GM23248 (cell line): Measurements from ENCODE around the gene SDK2.

ENCODE experiments used
- EZH2 ChIP-seq: fragments of 200-600 bp; sonication (generic); IDR thresholded peaks from 2 replicates; pipeline ENCODE4 v1.6.1; 2018; ENCODE audit warnings: antibody characterized with exemption, mild to moderate bottlenecking; ENCODE audit not compliant: insufficient read depth, poor library complexity, severe bottlenecking
- EZH2phosphoT487 ChIP-seq: fragments of 200-600 bp; sonication (generic); IDR thresholded peaks from 2 replicates; pipeline ENCODE4 v1.6.1; 2018; ENCODE audit warnings: antibody characterized with exemption, moderate library complexity, mild to moderate bottlenecking, low read depth; ENCODE audit not compliant: insufficient read depth

DNA sequence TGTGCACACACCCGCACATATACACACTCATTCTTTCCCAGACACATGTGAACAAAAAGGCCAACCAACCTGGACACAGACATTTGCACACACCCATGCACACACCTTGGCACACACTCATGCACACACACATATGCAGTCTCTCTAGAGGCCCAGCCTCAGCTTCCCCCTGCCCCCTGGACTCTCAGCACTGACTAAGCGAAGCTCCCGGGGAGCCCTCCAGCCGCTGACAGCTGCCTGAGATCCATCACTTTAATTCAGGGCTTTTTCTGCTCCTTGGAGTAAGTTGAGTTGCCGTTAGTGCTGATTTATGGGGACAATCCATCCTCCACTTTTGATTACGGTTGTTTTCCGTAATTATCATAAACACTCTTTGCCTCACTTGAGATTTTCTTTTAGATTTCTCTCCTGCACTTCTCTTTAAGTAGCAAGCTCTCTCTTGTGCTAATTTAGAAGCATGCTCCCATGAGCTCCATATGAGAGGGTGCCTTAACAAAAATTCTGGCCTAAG is 173.9 kb downstream of the SDK2 start:
- TF ChIP-seq EZH2 (no peak), EZH2phosphoT487 (no peak)
